KMS-11 (cell line): ENCODE results near the gene NAB1.

Experiments used
- H2AFZ ChIP-seq: fragments of 200-600 bp; sonication (generic); 2 replicates; pipeline ENCODE4 v1.6.1; 2016; ENCODE audit warnings: antibody characterized with exemption, mixed run types, low read depth
- H3K27ac ChIP-seq: fragments of 200-600 bp; sonication (generic); 2 replicates; pipeline ENCODE4 v1.6.1; 2016; ENCODE audit warnings: mild to moderate bottlenecking, mixed run types
- H3K27me3 ChIP-seq: fragments of 200-600 bp; sonication (generic); 2 replicates; pipeline ENCODE4 v1.6.1; 2017; ENCODE audit warnings: mild to moderate bottlenecking, low read depth, mixed run types, moderate library complexity; ENCODE audit not compliant: insufficient read depth
- H3K36me3 ChIP-seq: fragments of 200-600 bp; sonication (generic); 2 replicates; pipeline ENCODE4 v1.6.1; 2017; ENCODE audit warnings: mild to moderate bottlenecking, mixed run types; ENCODE audit not compliant: insufficient read depth
- H3K4me1 ChIP-seq: fragments of 200-600 bp; sonication (generic); 2 replicates; pipeline ENCODE4 v1.6.1; 2016; ENCODE audit warnings: mild to moderate bottlenecking, low read depth, mixed run types; ENCODE audit not compliant: poor library complexity, severe bottlenecking
- H3K4me2 ChIP-seq: fragments of 200-600 bp; sonication (generic); 2 replicates; pipeline ENCODE4 v1.7.0; 2016; ENCODE audit warnings: mild to moderate bottlenecking, mixed run types
- H3K4me3 ChIP-seq: fragments of 200-600 bp; sonication (generic); IDR thresholded peaks from 2 replicates; pipeline ENCODE4 v1.6.1; 2017; ENCODE audit warnings: low read depth, low read length, mixed read lengths; ENCODE audit not compliant: insufficient read depth
- H3K79me2 ChIP-seq: fragments of 200-600 bp; sonication (generic); 2 replicates; pipeline ENCODE4 v1.6.1; 2016; ENCODE audit warnings: low read depth, mixed run types; ENCODE audit not compliant: insufficient read depth
- H3K9ac ChIP-seq: fragments of 200-600 bp; sonication (generic); 2 replicates; pipeline ENCODE4 v1.6.1; 2016; ENCODE audit warnings: mild to moderate bottlenecking, mixed run types
- H4K20me1 ChIP-seq: fragments of 200-600 bp; sonication (generic); 2 replicates; pipeline ENCODE4 v1.6.1; 2016; ENCODE audit warnings: mild to moderate bottlenecking, mixed run types; ENCODE audit not compliant: insufficient read depth
- TF ChIP-seq, protein P1 (sequence below): fragments of 200-600 bp; sonication (generic); conservative IDR thresholded peaks from 2 replicates; pipeline ENCODE4 v1.6.1; 2017; ENCODE audit warnings: low read depth, mild to moderate bottlenecking, antibody characterized with exemption, low read length, moderate library complexity, mixed read lengths

The NAB1 gene

DNA sequence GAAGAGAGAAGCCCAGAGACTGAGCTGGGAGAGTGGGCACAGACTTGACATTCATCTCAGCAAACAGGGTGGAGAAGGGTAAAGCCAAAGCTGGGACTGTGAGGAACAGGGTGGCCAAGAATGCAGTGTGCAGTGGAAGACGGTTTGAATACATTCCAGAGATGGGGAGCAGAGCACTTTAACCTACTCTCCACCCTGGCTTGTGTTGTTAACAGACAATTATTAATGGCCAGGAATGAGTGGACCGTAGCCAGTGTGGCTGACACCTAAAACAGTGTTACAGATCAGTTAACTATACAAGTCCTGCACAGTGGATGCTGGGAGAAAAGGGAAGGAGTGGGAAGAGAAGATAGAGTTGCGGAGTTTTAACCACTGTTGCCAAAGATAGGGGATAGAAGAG, 7.4 kb upstream of the NAB1 start:
- Histone ChIP-seq H3K4me3 (no peak overlapping the region), H3K4me2 (no peak overlapping the region), H3K36me3 (no peaks in the 10 kb centered on the region), H3K27me3 (no peaks in the 10 kb centered on the region), H3K27ac (no peak overlapping the region), H3K4me1 (no peaks in the 10 kb centered on the region), H2AFZ (no peak overlapping the region), H3K9ac (no peak overlapping the region), H3K79me2 (no peaks in the 10 kb centered on the region), H4K20me1 (no peaks in the 10 kb centered on the region)
- TF ChIP-seq, protein P1, sequence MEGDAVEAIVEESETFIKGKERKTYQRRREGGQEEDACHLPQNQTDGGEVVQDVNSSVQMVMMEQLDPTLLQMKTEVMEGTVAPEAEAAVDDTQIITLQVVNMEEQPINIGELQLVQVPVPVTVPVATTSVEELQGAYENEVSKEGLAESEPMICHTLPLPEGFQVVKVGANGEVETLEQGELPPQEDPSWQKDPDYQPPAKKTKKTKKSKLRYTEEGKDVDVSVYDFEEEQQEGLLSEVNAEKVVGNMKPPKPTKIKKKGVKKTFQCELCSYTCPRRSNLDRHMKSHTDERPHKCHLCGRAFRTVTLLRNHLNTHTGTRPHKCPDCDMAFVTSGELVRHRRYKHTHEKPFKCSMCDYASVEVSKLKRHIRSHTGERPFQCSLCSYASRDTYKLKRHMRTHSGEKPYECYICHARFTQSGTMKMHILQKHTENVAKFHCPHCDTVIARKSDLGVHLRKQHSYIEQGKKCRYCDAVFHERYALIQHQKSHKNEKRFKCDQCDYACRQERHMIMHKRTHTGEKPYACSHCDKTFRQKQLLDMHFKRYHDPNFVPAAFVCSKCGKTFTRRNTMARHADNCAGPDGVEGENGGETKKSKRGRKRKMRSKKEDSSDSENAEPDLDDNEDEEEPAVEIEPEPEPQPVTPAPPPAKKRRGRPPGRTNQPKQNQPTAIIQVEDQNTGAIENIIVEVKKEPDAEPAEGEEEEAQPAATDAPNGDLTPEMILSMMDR = no peak

DNA sequence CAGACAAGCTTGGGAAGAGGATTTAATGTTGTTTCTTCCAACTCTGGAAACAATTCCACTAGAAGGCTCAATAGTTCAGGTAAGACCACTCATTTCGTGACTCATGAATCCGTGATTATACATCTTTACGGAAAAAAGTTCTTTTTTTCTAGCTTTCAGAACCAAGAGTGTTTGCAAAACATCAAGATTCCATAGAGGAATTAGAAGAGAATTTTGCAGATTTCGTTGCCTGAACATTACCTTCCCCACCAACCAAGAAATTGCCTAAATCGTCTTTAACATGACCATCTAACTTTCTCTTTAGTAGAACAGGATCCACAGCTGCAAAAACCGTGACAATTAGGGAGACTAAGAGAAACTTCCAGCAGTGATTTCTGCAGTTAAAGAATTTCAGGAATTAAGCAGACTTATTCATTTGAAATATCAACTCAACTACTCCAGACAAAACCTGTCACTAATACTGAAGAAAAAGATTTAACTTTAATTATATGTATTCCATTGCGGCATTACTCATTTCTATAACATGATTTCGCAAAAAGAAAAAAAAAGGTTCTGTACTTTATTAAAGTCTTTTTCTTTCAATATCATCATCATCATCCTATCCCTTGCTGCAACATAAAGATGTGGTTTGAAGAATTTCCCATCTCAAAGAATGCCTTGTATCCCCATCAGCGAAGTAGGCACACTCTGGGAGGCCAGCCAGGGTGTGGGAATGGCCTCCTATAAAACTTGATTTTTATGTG, 1.9 kb upstream of the NAB1 start:
- H3K4me3 ChIP-seq = no peak overlapping the region
- no peak overlapping the region for H2AFZ ChIP-seq
- H3K27ac ChIP-seq = no peak overlapping the region
- H3K4me1 ChIP-seq = peaks cover 21% of the 10 kb centered on the region
- no peak overlapping the region for H3K4me2 ChIP-seq
- TF ChIP-seq, protein P1 = no peak
- no peaks in the 10 kb centered on the region for H3K36me3 ChIP-seq
- H3K79me2 ChIP-seq = peaks cover 20% of the 10 kb centered on the region
- no peaks in the 10 kb centered on the region for H4K20me1 ChIP-seq
- H3K27me3 ChIP-seq = no peaks in the 10 kb centered on the region
- H3K9ac ChIP-seq = no peak overlapping the region

DNA sequence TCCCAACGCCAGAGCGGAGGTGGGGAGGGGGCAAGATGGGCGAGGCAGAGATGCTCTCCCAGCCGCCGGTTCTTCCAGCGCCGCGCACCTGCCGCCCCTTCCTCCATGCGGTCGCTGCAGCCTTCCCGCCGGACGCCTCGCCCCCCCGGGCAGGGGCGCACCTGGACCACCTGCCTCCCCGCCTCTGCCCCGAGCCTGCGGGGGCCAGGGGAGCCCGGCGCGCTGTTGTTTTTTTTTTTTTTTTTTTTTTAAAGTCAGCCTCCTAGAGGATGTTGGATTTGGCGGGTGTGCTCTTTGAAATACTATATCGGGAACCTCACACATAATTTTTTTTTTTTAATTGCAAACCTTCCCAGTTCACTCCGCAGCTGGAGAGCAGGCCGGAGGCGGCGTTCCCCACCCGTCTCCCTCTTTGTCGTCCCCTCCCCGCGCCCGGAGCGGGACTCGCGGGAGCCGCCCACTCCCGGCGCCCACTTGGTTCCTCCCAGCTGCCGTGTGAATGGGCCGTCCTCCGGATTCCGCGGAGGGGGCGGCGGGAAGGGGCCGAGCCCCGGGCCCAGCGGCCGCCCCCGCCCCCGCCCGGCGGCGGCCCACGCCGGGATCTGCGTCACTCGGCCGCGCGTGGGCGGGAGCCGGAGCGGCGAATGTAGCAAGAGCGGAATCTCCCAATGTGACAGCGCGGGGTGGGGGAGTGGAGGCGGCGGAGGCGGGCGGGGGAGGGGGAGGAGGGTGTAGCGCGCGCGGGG, 421 bp upstream of the NAB1 start:
- no peaks in the 10 kb centered on the region for H4K20me1 ChIP-seq
- H3K36me3 ChIP-seq = no peaks in the 10 kb centered on the region
- no peak overlapping the region for H3K27ac ChIP-seq
- H3K4me3 ChIP-seq = no peak overlapping the region
- peak overlapping the region; percentile 77 for H2AFZ ChIP-seq
- TF ChIP-seq, protein P1 = no peak
- peaks cover 21% of the 10 kb centered on the region for H3K4me1 ChIP-seq
- no peaks in the 10 kb centered on the region for H3K27me3 ChIP-seq
- H3K79me2 ChIP-seq = peaks cover 34% of the 10 kb centered on the region
- peak overlapping the region; percentile 61 for H3K4me2 ChIP-seq
- peak overlapping the region; percentile 36; the same call in 1 of the 2 replicates for H3K9ac ChIP-seq

GRCh38 chr2:190649798-190650390, 1.0 kb downstream of the NAB1 start:
- TF ChIP-seq, protein P1 = no peak
- no peaks in the 10 kb centered on the region for H3K36me3 ChIP-seq
- peaks cover 21% of the 10 kb centered on the region for H3K4me1 ChIP-seq
- peak overlapping the region; percentile 99 for H3K4me3 ChIP-seq
- peaks cover 43% of the 10 kb centered on the region for H3K79me2 ChIP-seq
- H3K27me3 ChIP-seq = no peaks in the 10 kb centered on the region
- H2AFZ ChIP-seq = peak overlapping the region; percentile 78
- H3K4me2 ChIP-seq = peak overlapping the region; percentile 90
- peak overlapping the region; percentile 44; the same call in 1 of the 2 replicates for H3K27ac ChIP-seq
- H3K9ac ChIP-seq = peak overlapping the region; percentile 71
- no peaks in the 10 kb centered on the region for H4K20me1 ChIP-seq
